ENCODE data around the gene ALAS2. TPM values are rescaled to one million over a fixed set of nuclear protein-coding genes. Genes with fewer than 3 reads are reported as not detected.
A peak's percentile ranks its signal among the peaks of the same experiment; 100 is the strongest.

Gene ALAS2
- total RNA-seq, 1 donor from 2014 or later, result not detected

GRCh38 chrX:55039471-55039870 is 8.7 kb upstream of the ALAS2 start:
- H3K4me1 ChIP-seq (ENCODE audit: insufficient read depth, low read length), result no peaks in the 10 kb centered on the region
- H3K27me3 ChIP-seq (ENCODE audit: insufficient read depth, low read length), result no peaks in the 10 kb centered on the region
- FAIRE-seq (peak; percentile 95), DNase-seq (ENCODE audit: low read depth) (peak; percentile 9)
- Mint-ChIP-seq H3K9me3 (ENCODE audit: unreplicated experiment) (no peaks in the 10 kb centered on the region), H3K36me3 (ENCODE audit: low read depth, unreplicated experiment) (no peaks in the 10 kb centered on the region), H3K27ac (ENCODE audit: unreplicated experiment) (no peak overlapping the region), H3K4me1 (ENCODE audit: low read depth, unreplicated experiment) (peaks cover 2% of the 10 kb centered on the region), H3K27me3 (ENCODE audit: low read depth, unreplicated experiment) (no peaks in the 10 kb centered on the region), H3K4me3 (ENCODE audit: unreplicated experiment) (no peak overlapping the region)
- no peaks in the 10 kb centered on the region for H3K9me3 ChIP-seq (ENCODE audit: insufficient read depth, low read depth, low read length)
- H3K36me3 ChIP-seq (ENCODE audit: insufficient read depth, low read length), result no peaks in the 10 kb centered on the region
- H3K27ac ChIP-seq (ENCODE audit: low read depth, low read length), result no peak overlapping the region
- no peaks in the 10 kb centered on the region for H3K79me2 ChIP-seq (ENCODE audit: insufficient read depth, low read length)
- no peak overlapping the region for H3K4me3 ChIP-seq (ENCODE audit: insufficient read depth, low read depth, low read length)
- H3K9ac ChIP-seq (ENCODE audit: low read length), result no peak overlapping the region
- H2AFZ ChIP-seq (ENCODE audit: low read depth, low read length), result no peak overlapping the region
- H4K20me1 ChIP-seq (ENCODE audit: insufficient read depth, low read length), result no peaks in the 10 kb centered on the region
- H3K4me2 ChIP-seq (ENCODE audit: low read length), result no peak overlapping the region
- TF ChIP-seq EZH2 (IDR thresholded peaks at IDR 0.05; ENCODE audit: insufficient read depth, low read length), result no peak
- no peak for TF ChIP-seq CTCF (IDR thresholded peaks at IDR 0.05; ENCODE audit: insufficient read depth, low read depth, low read length)

- peaks cover 11% of the 10 kb centered on the region for H3K4me1 Mint-ChIP-seq (ENCODE audit: low read depth, unreplicated experiment)
Measured at GRCh38 chrX:55033429-55033828, 2.7 kb upstream of the ALAS2 start.

More at GRCh38 chrX:55033429-55033828, 2.7 kb upstream of the ALAS2 start:
- Histone ChIP-seq H3K27me3 (ENCODE audit: insufficient read depth, low read length) (no peaks in the 10 kb centered on the region), H3K79me2 (ENCODE audit: insufficient read depth, low read length) (no peaks in the 10 kb centered on the region), H3K9me3 (ENCODE audit: insufficient read depth, low read depth, low read length) (no peaks in the 10 kb centered on the region), H3K4me3 (ENCODE audit: insufficient read depth, low read depth, low read length) (no peak overlapping the region), H2AFZ (ENCODE audit: low read depth, low read length) (no peak overlapping the region), H3K9ac (ENCODE audit: low read length) (no peak overlapping the region), H3K4me1 (ENCODE audit: insufficient read depth, low read length) (no peaks in the 10 kb centered on the region), H3K36me3 (ENCODE audit: insufficient read depth, low read length) (no peaks in the 10 kb centered on the region), H3K27ac (ENCODE audit: low read depth, low read length) (no peak overlapping the region), H4K20me1 (ENCODE audit: insufficient read depth, low read length) (no peaks in the 10 kb centered on the region), H3K4me2 (ENCODE audit: low read length) (no peak overlapping the region)
- Mint-ChIP-seq H3K4me3 (ENCODE audit: unreplicated experiment) (no peak overlapping the region), H3K36me3 (ENCODE audit: low read depth, unreplicated experiment) (no peaks in the 10 kb centered on the region), H3K9me3 (ENCODE audit: unreplicated experiment) (no peaks in the 10 kb centered on the region), H3K27ac (ENCODE audit: unreplicated experiment) (no peak overlapping the region), H3K27me3 (ENCODE audit: low read depth, unreplicated experiment) (no peaks in the 10 kb centered on the region)
- FAIRE-seq, result peak; percentile 58
- TF ChIP-seq EZH2 (IDR thresholded peaks at IDR 0.05; ENCODE audit: insufficient read depth, low read length) (no peak), CTCF (IDR thresholded peaks at IDR 0.05; ENCODE audit: insufficient read depth, low read depth, low read length) (no peak)
- no peak for DNase-seq (ENCODE audit: low read depth)

Data from astrocyte (in vitro differentiated cells and primary cell).